WTC11 (cell line): ENCODE results near the gene TACC2. TPM values are rescaled to one million over a fixed set of nuclear protein-coding genes. Genes with fewer than 3 reads are reported as not detected.

Experiments used
- ATAC-seq: fragments of 200-7000 bp; cut with Tn5 transposase; 2 replicates; pipeline ENCODE4 v1.10.0; 2021; ENCODE audit warnings: mild to moderate bottlenecking, moderate library complexity
- CTCF ChIA-PET: fragments of 300-600 bp; sonication (Branson Sonifier 250); formaldehyde crosslinking; loops from one replicate; lab custom pipeline; 2021; ENCODE audit warnings: antibody characterized with exemption; lab: Charles Lee
- POLR2A ChIA-PET: fragments of 350-600 bp; sonication (Branson Sonifier 250); formaldehyde crosslinking; loops from one replicate; lab custom pipeline; 2021; ENCODE audit warnings: antibody characterized with exemption; lab: Charles Lee
- DNase-seq: peaks from one replicate; pipeline ENCODE4 v3.0.0; 2021; ENCODE audit warnings: low spot score
- H3K27ac Mint-ChIP-seq: 2 replicates; pipeline ENCODE4 v1.8.0; 2021; ENCODE audit warnings: mixed read lengths
- H3K27me3 Mint-ChIP-seq: 2 replicates; pipeline ENCODE4 v1.8.0; 2021; ENCODE audit warnings: low read depth, mild to moderate bottlenecking, moderate library complexity, mixed read lengths
- H3K36me3 Mint-ChIP-seq: 2 replicates; pipeline ENCODE4 v1.8.0; 2021; ENCODE audit warnings: mixed read lengths
- H3K4me1 Mint-ChIP-seq: 2 replicates; pipeline ENCODE4 v1.8.0; 2022; ENCODE audit warnings: mixed read lengths
- H3K4me3 Mint-ChIP-seq: 2 replicates; pipeline ENCODE4 v1.8.0; 2021; ENCODE audit warnings: mild to moderate bottlenecking, moderate library complexity, mixed read lengths
- H3K9me3 Mint-ChIP-seq: 2 replicates; pipeline ENCODE4 v1.8.0; 2021; ENCODE audit warnings: mixed read lengths
- CREB1 ChIP-seq: sonication (generic); formaldehyde crosslinking; IDR thresholded peaks from 2 replicates; pipeline ENCODE4 v1.8.0; 2023; ENCODE audit warnings: mild to moderate bottlenecking, missing genetic modification reagents
- E2F1 ChIP-seq: sonication (generic); formaldehyde crosslinking; IDR thresholded peaks from 2 replicates; pipeline ENCODE4 v1.8.0; 2022; ENCODE audit warnings: mild to moderate bottlenecking, missing genetic modification reagents
- ESRRA ChIP-seq: sonication (generic); formaldehyde crosslinking; IDR thresholded peaks from 2 replicates; pipeline ENCODE4 v1.8.1; 2022; ENCODE audit warnings: mild to moderate bottlenecking, missing genetic modification reagents, borderline replicate concordance
- FOXJ3 ChIP-seq: sonication (generic); formaldehyde crosslinking; IDR thresholded peaks from 2 replicates; pipeline ENCODE4 v1.9.0; 2021; ENCODE audit warnings: missing genetic modification reagents, mild to moderate bottlenecking, borderline replicate concordance
- FOXK1 ChIP-seq: sonication (generic); formaldehyde crosslinking; IDR thresholded peaks from 2 replicates; pipeline ENCODE4 v1.8.0; 2022; ENCODE audit warnings: mild to moderate bottlenecking, moderate library complexity, missing genetic modification reagents
- FOXP1 ChIP-seq: sonication (generic); formaldehyde crosslinking; IDR thresholded peaks from 2 replicates; pipeline ENCODE4 v1.8.0; 2022; ENCODE audit warnings: missing genetic modification reagents, mild to moderate bottlenecking, moderate library complexity, borderline replicate concordance
- FOXP4 ChIP-seq: sonication (generic); formaldehyde crosslinking; IDR thresholded peaks from 2 replicates; pipeline ENCODE4 v1.8.0; 2022; ENCODE audit warnings: mild to moderate bottlenecking, missing genetic modification reagents
- GRHL2 ChIP-seq: fragments of 250-450 bp; sonication (Bioruptor Pico); IDR thresholded peaks from 2 replicates; pipeline ENCODE4 v1.8.0; 2022; ENCODE audit warnings: mild to moderate bottlenecking, moderate library complexity; ENCODE audit not compliant: insufficient replicate concordance, severe bottlenecking
- IRF1 ChIP-seq: sonication (generic); formaldehyde crosslinking; IDR thresholded peaks from 2 replicates; pipeline ENCODE4 v1.8.0; 2023; ENCODE audit warnings: missing genetic modification reagents
- IRF2 ChIP-seq: sonication (generic); formaldehyde crosslinking; IDR thresholded peaks from 2 replicates; pipeline ENCODE4 v1.8.0; 2022; ENCODE audit warnings: low read depth, missing genetic modification reagents, borderline replicate concordance
- JUN ChIP-seq: sonication (generic); formaldehyde crosslinking; IDR thresholded peaks from 2 replicates; pipeline ENCODE4 v1.8.0; 2023; ENCODE audit warnings: mild to moderate bottlenecking, missing genetic modification reagents
- KAT7 ChIP-seq: sonication (generic); formaldehyde crosslinking; IDR thresholded peaks from 2 replicates; pipeline ENCODE4 v1.8.1; 2023; ENCODE audit warnings: missing genetic modification reagents, mild to moderate bottlenecking, borderline replicate concordance
- MYBL2 ChIP-seq: sonication (generic); formaldehyde crosslinking; IDR thresholded peaks from 2 replicates; pipeline ENCODE4 v1.8.1; 2023; ENCODE audit warnings: mild to moderate bottlenecking, moderate library complexity, missing genetic modification reagents
- NFATC4 ChIP-seq: fragments of 250-450 bp; sonication (Bioruptor Pico); IDR thresholded peaks from 2 replicates; pipeline ENCODE4 v1.9.0; 2021; ENCODE audit warnings: mild to moderate bottlenecking
- NFYB ChIP-seq: sonication (generic); formaldehyde crosslinking; conservative IDR thresholded peaks from 2 replicates; pipeline ENCODE4 v1.8.0; 2022; ENCODE audit warnings: low read depth, missing genetic modification reagents
- NR1H2 ChIP-seq: sonication (generic); formaldehyde crosslinking; IDR thresholded peaks from 2 replicates; pipeline ENCODE4 v1.9.0; 2021; ENCODE audit warnings: mild to moderate bottlenecking, moderate library complexity, missing genetic modification reagents
- PREB ChIP-seq: sonication (generic); formaldehyde crosslinking; IDR thresholded peaks from 2 replicates; pipeline ENCODE4 v1.8.1; 2022; ENCODE audit warnings: mild to moderate bottlenecking, missing genetic modification reagents, moderate library complexity, borderline replicate concordance
- RORB ChIP-seq: fragments of 250-450 bp; sonication (Bioruptor Pico); IDR thresholded peaks from 2 replicates; pipeline ENCODE4 v1.9.0; 2021; ENCODE audit warnings: mild to moderate bottlenecking
- TEAD1 ChIP-seq: sonication (generic); formaldehyde crosslinking; IDR thresholded peaks from 2 replicates; pipeline ENCODE4 v1.8.0; 2022; ENCODE audit warnings: mild to moderate bottlenecking, missing genetic modification reagents
- TP53 ChIP-seq: sonication (generic); formaldehyde crosslinking; IDR thresholded peaks from 2 replicates; pipeline ENCODE4 v1.8.1; 2023; ENCODE audit warnings: mild to moderate bottlenecking, missing genetic modification reagents
- ZNF121 ChIP-seq: sonication (generic); formaldehyde crosslinking; IDR thresholded peaks from 2 replicates; pipeline ENCODE4 v1.8.0; 2023; ENCODE audit warnings: missing genetic modification reagents
- ZNF512 ChIP-seq: sonication (generic); formaldehyde crosslinking; IDR thresholded peaks from 2 replicates; pipeline ENCODE4 v1.8.1; 2022; ENCODE audit warnings: missing genetic modification reagents, borderline replicate concordance
- total RNA-seq: library from RNA; stranded (reverse); gene quantifications from 3 replicates; pipeline ENCODE4 v1.2.3, GENCODE V29; 2021

Gene TACC2
- total RNA-seq, 1 experiment from 2014 or later, result 28.9 TPM

- no peaks in the 10 kb centered on the region for H3K36me3 Mint-ChIP-seq
- H3K27ac Mint-ChIP-seq, result no peak overlapping the region
- ChIA-PET POLR2A (no interaction called here), CTCF (interaction anchor here (0.5 to 1.6 kb wide), 2 partner anchors 11 to 29 kb away, joined by 3 to 6 read pairs; no protein-coding TSS in a partner anchor)
- DNase-seq (no peak), ATAC-seq (no peak)
- peaks cover 11% of the 10 kb centered on the region for H3K4me1 Mint-ChIP-seq
- H3K9me3 Mint-ChIP-seq, result no peaks in the 10 kb centered on the region
- TF ChIP-seq TEAD1 (CRISPR knock-in tag) (no peak), ZNF121 (CRISPR knock-in tag) (no peak), KAT7 (no peak), IRF2 (no peak), NR1H2 (CRISPR knock-in tag) (no peak), GRHL2 (CRISPR knock-in tag) (no peak), FOXJ3 (no peak), E2F1 (CRISPR knock-in tag) (no peak), TP53 (CRISPR knock-in tag) (no peak)
- H3K27me3 Mint-ChIP-seq, result no peaks in the 10 kb centered on the region; the same call in 1 of the 2 replicates
- no peak overlapping the region for H3K4me3 Mint-ChIP-seq
Measured at GRCh38 chr10:122290334-122290733, 301.4 kb downstream of the TACC2 start.

GRCh38 chr10:122290833-122291532 lies 302.0 kb downstream of the TACC2 start:
- DNase-seq, result no peak
- Mint-ChIP-seq H3K4me3 (no peak overlapping the region), H3K36me3 (no peaks in the 10 kb centered on the region), H3K9me3 (no peaks in the 10 kb centered on the region), H3K4me1 (peaks cover 11% of the 10 kb centered on the region), H3K27me3 (no peaks in the 10 kb centered on the region; the same call in 1 of the 2 replicates), H3K27ac (no peak overlapping the region)
- ChIA-PET POLR2A (no interaction called here), CTCF (interaction anchor here (1.6 kb wide), 1 partner anchor 11 kb away, joined by 6 read pairs; no protein-coding TSS in a partner anchor)
- ATAC-seq, result no peak
- TF ChIP-seq FOXK1 (CRISPR knock-in tag) (no peak), ESRRA (no peak), RORB (CRISPR knock-in tag) (no peak), PREB (CRISPR knock-in tag) (no peak), TP53 (CRISPR knock-in tag) (no peak), IRF1 (CRISPR knock-in tag) (no peak), ZNF512 (CRISPR knock-in tag) (no peak)

GRCh38 chr10:122291739-122292138 lies 302.8 kb downstream of the TACC2 start:
- no peaks in the 10 kb centered on the region for H3K36me3 Mint-ChIP-seq
- H3K27me3 Mint-ChIP-seq, result no peaks in the 10 kb centered on the region; the same call in 1 of the 2 replicates
- H3K4me3 Mint-ChIP-seq, result no peak overlapping the region
- ATAC-seq (no peak), DNase-seq (no peak)
- H3K9me3 Mint-ChIP-seq, result no peaks in the 10 kb centered on the region
- POLR2A ChIA-PET, result no interaction called here
- CTCF ChIA-PET, result no interaction called here
- peaks cover 8% of the 10 kb centered on the region for H3K4me1 Mint-ChIP-seq
- no peak overlapping the region for H3K27ac Mint-ChIP-seq
- TF ChIP-seq CREB1 (CRISPR knock-in tag) (no peak), JUN (CRISPR knock-in tag) (no peak), TEAD1 (CRISPR knock-in tag) (no peak), NFATC4 (no peak), FOXP4 (CRISPR knock-in tag) (no peak), NFYB (CRISPR knock-in tag) (no peak), FOXP1 (CRISPR knock-in tag) (no peak), MYBL2 (CRISPR knock-in tag) (no peak)
